Stimulated activated naive CD4-positive, alpha-beta T cell treated with Interleukin-2 at 50 U/mL for 16 hours (primary cell): ENCODE results near the gene TNNC1.

Experiments
- DNase-seq: peaks from one replicate; lab custom pipeline; 2025; lab: John Stamatoyannopoulos, UW

Gene TNNC1

GRCh38 chr3:52484680-52485461 lies 31.0 kb upstream of the TNNC1 start:
- no peak for DNase-seq

GRCh38 chr3:52483577-52484381 lies 29.9 kb upstream of the TNNC1 start:
- DNase-seq, result no peak

- no peak for DNase-seq
Measured at GRCh38 chr3:52483081-52483480, 29.2 kb upstream of the TNNC1 start.

GRCh38 chr3:52481819-52482521 lies 28.1 kb upstream of the TNNC1 start:
- no peak for DNase-seq

GRCh38 chr3:52480768-52481715 lies 27.2 kb upstream of the TNNC1 start:
- no peak for DNase-seq

- DNase-seq, result no peak
Measured at GRCh38 chr3:52479877-52480575, 26.2 kb upstream of the TNNC1 start.

- no peak for DNase-seq
Measured at GRCh38 chr3:52479037-52479876, 25.4 kb upstream of the TNNC1 start.

GRCh38 chr3:52477796-52478095 lies 23.9 kb upstream of the TNNC1 start:
- DNase-seq, result no peak

- no peak for DNase-seq
Measured at GRCh38 chr3:52477076-52477795, 23.4 kb upstream of the TNNC1 start.

- DNase-seq, result no peak
Measured at GRCh38 chr3:52473026-52473425, 19.2 kb upstream of the TNNC1 start.

- no peak for DNase-seq
Measured at GRCh38 chr3:52472239-52473000, 18.6 kb upstream of the TNNC1 start.

- DNase-seq, result no peak
Measured at GRCh38 chr3:52471371-52472238, 17.8 kb upstream of the TNNC1 start.

GRCh38 chr3:52470920-52471319 lies 17.1 kb upstream of the TNNC1 start:
- no peak for DNase-seq

GRCh38 chr3:52469001-52469400 lies 15.2 kb upstream of the TNNC1 start:
- DNase-seq, result no peak

GRCh38 chr3:52468336-52468735 lies 14.5 kb upstream of the TNNC1 start:
- no peak for DNase-seq

GRCh38 chr3:52463416-52463815 lies 9.6 kb upstream of the TNNC1 start:
- DNase-seq, result no peak

GRCh38 chr3:52461874-52462273 lies 8.0 kb upstream of the TNNC1 start:
- DNase-seq, result no peak
